Testis (tissue), 2 donors: ENCODE measurements around the gene ARL5A.

Experiments
- CTCF ChIP-seq, 3 experiments: fragments of 450-650 bp in 2 of 3; fragments of 200-600 bp in 1 of 3; sonication (generic) in 1 of 3; IDR thresholded peaks; one replicate each; pipeline ENCODE4 v1.5.1; 2016 to 2019; ENCODE audit warnings: antibody characterized with exemption in 3 of 3, mild to moderate bottlenecking in 2 of 3, moderate library complexity in 1 of 3
- POLR2A ChIP-seq: fragments of 450-650 bp; IDR thresholded peaks from one replicate; pipeline ENCODE4 v1.6.1; 2017; ENCODE audit warnings: antibody characterized with exemption, mild to moderate bottlenecking, moderate library complexity

- TF ChIP-seq CTCF (IDR thresholded peaks at IDR 0.05) (no peak), POLR2A (no peak)
These were observed 42.1 kb downstream of the ARL5A start for GRCh38 chr2:151786077-151786476.
